ENCODE data around the gene HSD17B11. TPM values are rescaled to one million over a fixed set of nuclear protein-coding genes. Genes with fewer than 3 reads are reported as not detected.
"Not testable (repeated sequence)": the region's sequence is repeated elsewhere in the genome, so short reads cannot be mapped to it uniquely, and the experiment has no call there.

Gene HSD17B11
- total RNA-seq, 1 donor from 2014 or later, result 13.0 TPM

DNA sequence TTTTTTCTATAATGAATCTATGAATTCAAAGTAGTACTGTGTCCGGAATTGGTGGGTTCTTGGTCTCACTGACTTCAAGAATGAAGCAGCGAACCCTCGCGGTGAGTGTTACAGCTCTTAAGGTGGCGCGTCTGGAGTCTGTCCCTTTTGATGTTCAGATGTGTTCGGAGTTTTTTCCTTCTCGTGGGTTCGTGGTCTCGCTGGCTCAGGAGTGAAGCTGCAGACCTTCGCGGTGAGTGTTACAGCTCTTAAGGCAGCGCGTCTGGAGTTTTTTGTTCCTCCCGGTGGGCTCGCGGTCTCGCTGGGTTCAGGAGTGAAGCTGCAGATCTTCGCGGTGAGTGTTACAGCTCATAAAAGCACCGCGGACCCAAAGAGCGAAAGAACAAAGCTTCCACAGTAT is 4.1 kb upstream of the HSD17B11 start:
- H3K27me3 Mint-ChIP-seq, result peaks cover 12% of the 10 kb centered on the region
- intact Hi-C loops (cut with micrococcal nuclease); H3K27ac Mint-ChIP-seq; H3K4me3 Mint-ChIP-seq; H3K4me1 Mint-ChIP-seq; DNase-seq; H3K9me3 Mint-ChIP-seq; H3K36me3 Mint-ChIP-seq (ENCODE audit: low read depth): not testable (repeated sequence)

- peaks cover 27% of the 10 kb centered on the region for H3K4me1 Mint-ChIP-seq
- peaks cover 11% of the 10 kb centered on the region for H3K36me3 Mint-ChIP-seq (ENCODE audit: low read depth)
- no peak for DNase-seq
- no peak overlapping the region for H3K27ac Mint-ChIP-seq
- no peaks in the 10 kb centered on the region for H3K9me3 Mint-ChIP-seq
- peaks cover 8% of the 10 kb centered on the region for H3K27me3 Mint-ChIP-seq
- H3K4me3 Mint-ChIP-seq, result no peak overlapping the region
- intact Hi-C loops (cut with micrococcal nuclease), result no loop called here
Measured at GRCh38 chr4:87392183-87392582, 1.2 kb upstream of the HSD17B11 start.

DNA sequence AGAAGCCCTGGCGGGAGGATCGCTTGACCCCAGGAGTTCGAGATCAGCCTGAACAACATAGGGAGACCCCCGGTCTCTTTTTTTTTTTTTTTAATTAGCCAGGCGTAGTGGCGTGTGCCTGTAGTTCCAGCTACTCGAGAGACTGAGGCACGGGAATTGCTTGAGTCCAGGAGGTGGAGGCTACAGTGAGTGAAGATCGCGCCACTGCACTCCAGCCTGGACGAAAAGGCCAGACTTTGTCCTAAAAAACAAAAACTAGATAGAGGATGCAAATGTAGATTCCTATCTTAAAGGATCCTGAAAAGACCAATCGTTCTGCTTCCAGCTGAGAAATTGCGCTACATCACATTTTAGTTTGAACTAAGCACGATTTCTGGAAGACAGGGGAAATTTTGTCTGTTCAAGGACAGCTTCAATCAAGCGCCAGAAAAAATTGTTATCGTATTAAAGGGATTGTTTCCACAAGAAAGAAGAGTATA is 627 bp upstream of the HSD17B11 start:
- Mint-ChIP-seq H3K27ac (peak overlapping the region; percentile 88), H3K9me3 (no peaks in the 10 kb centered on the region), H3K27me3 (peaks cover 8% of the 10 kb centered on the region), H3K36me3 (ENCODE audit: low read depth) (peaks cover 11% of the 10 kb centered on the region), H3K4me1 (peaks cover 27% of the 10 kb centered on the region), H3K4me3 (peak overlapping the region; percentile 93)
- DNase-seq, result no peak
- intact Hi-C loops (cut with micrococcal nuclease), result loop anchor here (1.0 kb wide), 1 partner anchor 31 kb away; the partner anchor contains the start of gene NUDT9

DNA sequence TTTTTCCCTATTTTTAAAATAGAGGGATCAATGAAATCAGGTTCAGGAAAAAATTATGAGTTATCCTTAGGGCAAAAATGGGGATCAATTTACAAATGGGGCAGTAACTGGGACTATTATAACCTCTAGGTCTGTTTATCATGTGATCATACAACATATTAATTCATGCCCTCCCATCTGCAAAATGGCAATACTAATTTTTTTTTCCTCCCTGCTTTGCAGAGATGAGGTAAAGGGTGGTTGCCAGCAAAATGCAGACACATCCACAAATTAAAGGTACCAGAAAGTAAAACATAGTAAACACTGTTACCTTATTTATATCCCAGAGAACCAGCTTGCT is 467 bp downstream of the HSD17B11 start:
- Mint-ChIP-seq H3K4me3 (peak overlapping the region; percentile 93), H3K27me3 (peaks cover 8% of the 10 kb centered on the region), H3K4me1 (peaks cover 27% of the 10 kb centered on the region), H3K9me3 (no peaks in the 10 kb centered on the region), H3K36me3 (ENCODE audit: low read depth) (peaks cover 11% of the 10 kb centered on the region), H3K27ac (peak overlapping the region; percentile 88)
- intact Hi-C loops (cut with micrococcal nuclease), result no loop called here
- no peak for DNase-seq

DNA sequence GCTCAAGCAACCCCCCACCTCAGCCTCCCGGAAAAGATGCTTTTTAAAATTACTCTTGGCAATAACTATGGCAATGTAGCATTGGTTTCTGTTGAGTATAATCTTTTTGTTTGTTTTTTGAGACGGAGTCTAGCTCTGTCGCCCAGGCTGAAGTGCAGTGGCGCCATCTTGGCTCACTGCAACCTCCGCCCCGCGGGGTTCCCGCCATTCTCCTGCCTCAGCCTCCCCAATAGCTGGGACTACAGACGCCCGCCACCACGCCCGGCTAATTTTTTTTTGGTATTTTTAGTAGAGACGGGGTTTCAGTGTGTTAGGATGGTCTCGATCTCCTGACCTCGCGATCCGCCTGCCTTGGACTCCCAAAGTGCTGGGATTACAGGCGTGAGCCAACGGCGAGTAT is 933 bp downstream of the HSD17B11 start:
- H3K27me3 Mint-ChIP-seq; intact Hi-C loops (cut with micrococcal nuclease): not testable (repeated sequence)

DNA sequence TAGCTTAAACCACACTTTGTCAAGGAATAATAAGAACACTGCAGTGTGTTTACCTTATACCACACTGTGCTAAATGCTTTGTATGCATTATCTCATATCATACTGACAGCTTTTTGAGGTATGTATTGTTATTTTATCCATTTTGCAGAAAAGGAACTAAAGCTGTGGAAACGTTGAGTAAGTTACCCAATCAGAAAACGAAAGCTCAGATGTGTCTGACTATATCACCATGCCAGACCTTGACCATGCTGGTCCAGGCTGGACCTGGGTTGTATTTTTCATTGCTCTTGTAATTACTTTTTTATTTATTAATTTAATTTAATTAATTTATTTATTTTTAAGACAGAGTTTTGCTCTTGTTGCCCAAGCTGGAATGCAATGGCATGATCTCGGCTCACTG is 2.1 kb downstream of the HSD17B11 start:
- Mint-ChIP-seq H3K36me3 (ENCODE audit: low read depth) (peaks cover 14% of the 10 kb centered on the region), H3K9me3 (no peaks in the 10 kb centered on the region), H3K27ac (no peak overlapping the region), H3K4me1 (peaks cover 28% of the 10 kb centered on the region), H3K27me3 (peaks cover 4% of the 10 kb centered on the region), H3K4me3 (peak overlapping the region; percentile 93)
- DNase-seq, result no peak
- intact Hi-C loops (cut with micrococcal nuclease), result no loop called here

More for the DNA sequence above, 933 bp downstream of the HSD17B11 start:
- peak; percentile 61 for DNase-seq
- Mint-ChIP-seq H3K36me3 (ENCODE audit: low read depth) (peaks cover 13% of the 10 kb centered on the region), H3K4me3 (peak overlapping the region; percentile 93), H3K4me1 (peaks cover 29% of the 10 kb centered on the region), H3K27ac (peak overlapping the region; percentile 88)
- not testable (repeated sequence) for H3K9me3 Mint-ChIP-seq

GRCh38 chr4:87387237-87387636 is 3.8 kb downstream of the HSD17B11 start:
- no peak for DNase-seq
- Mint-ChIP-seq H3K9me3 (no peaks in the 10 kb centered on the region), H3K27ac (no peak overlapping the region), H3K27me3 (peaks cover 2% of the 10 kb centered on the region), H3K4me1 (peaks cover 28% of the 10 kb centered on the region), H3K36me3 (ENCODE audit: low read depth) (peaks cover 14% of the 10 kb centered on the region), H3K4me3 (no peak overlapping the region)
- intact Hi-C loops (cut with micrococcal nuclease), result no loop called here

DNA sequence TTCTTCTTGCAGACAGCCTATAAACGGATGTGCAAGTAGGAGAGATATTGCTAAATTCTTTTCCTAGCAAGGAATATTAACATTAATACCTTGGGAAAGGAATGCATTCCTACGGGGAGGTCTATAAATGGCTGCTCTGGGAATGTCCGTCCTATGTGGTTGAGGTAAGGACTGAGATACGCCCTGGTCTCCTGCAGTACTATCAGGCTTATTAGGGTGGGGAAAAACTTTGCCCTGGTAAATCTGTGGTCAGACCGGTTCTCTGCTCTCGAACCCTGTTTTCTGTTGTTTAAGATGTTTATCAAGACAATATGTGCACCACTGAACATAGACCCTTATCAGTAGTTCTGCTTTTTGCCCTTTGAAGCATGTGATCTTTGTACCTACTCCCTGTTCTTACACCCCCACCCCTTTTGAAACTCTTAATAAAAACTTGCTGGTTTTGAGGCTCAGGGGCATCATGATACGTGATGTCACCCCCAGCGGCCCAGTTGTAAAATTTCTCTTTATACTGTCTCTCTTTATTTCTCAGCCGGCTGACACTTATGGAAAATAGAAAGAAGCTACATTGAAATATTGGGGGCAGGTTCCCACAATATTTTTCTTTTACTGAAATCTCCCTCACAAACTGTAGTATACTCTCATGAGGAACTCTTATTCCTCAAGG is 6.4 kb downstream of the HSD17B11 start:
- Mint-ChIP-seq H3K36me3 (ENCODE audit: low read depth) (peaks cover 19% of the 10 kb centered on the region), H3K4me1 (peaks cover 18% of the 10 kb centered on the region)
- H3K9me3 Mint-ChIP-seq; H3K4me3 Mint-ChIP-seq; H3K27ac Mint-ChIP-seq; DNase-seq; intact Hi-C loops (cut with micrococcal nuclease); H3K27me3 Mint-ChIP-seq: not testable (repeated sequence)

DNA sequence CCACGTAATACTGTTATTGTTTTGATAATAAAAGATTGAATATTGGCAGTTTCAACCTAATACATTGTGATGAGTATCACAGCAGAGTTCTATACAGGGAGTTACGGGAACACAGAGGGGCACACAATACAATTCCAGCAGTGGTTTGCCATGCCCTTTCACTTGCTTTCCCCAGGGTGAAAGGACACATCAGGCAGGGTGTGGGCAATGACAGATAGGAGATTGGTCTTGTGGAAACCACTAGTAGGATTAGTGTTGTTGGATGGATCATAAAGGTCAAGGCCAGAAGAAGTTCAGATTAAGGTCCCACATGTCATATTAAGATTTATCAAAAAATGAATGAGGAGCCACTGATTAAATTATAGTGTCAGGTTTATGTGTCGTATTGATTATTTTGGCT is 8.1 kb downstream of the HSD17B11 start:
- DNase-seq, result no peak
- H3K9me3 Mint-ChIP-seq, result no peaks in the 10 kb centered on the region
- peaks cover 11% of the 10 kb centered on the region for H3K36me3 Mint-ChIP-seq (ENCODE audit: low read depth)
- intact Hi-C loops (cut with micrococcal nuclease), result no loop called here
- H3K4me3 Mint-ChIP-seq, result no peak overlapping the region
- H3K4me1 Mint-ChIP-seq, result peaks cover 6% of the 10 kb centered on the region
- no peaks in the 10 kb centered on the region for H3K27me3 Mint-ChIP-seq
- no peak overlapping the region for H3K27ac Mint-ChIP-seq

DNA sequence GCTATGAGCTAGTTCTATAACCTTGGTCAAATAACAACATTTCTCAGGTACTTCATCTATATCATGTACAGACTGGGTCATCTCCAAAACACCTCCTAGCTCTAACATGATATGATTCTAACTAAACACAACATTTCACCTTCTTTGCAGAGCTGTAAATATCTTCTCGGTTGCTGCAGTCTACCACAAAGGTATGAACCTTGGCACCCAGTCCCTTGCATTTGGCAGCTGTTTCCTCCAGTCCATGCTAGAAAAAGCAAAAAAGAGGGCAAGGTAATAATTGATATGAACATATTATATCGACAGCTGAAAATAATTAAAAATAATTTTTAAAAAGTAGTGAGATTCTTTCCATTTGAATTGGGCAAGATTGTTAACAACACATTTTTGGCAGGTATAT is 8.9 kb downstream of the HSD17B11 start:
- H3K9me3 Mint-ChIP-seq, result no peaks in the 10 kb centered on the region
- peaks cover 3% of the 10 kb centered on the region for H3K4me1 Mint-ChIP-seq
- DNase-seq, result no peak
- H3K27ac Mint-ChIP-seq, result no peak overlapping the region
- peaks cover 9% of the 10 kb centered on the region for H3K36me3 Mint-ChIP-seq (ENCODE audit: low read depth)
- no peak overlapping the region for H3K4me3 Mint-ChIP-seq
- intact Hi-C loops (cut with micrococcal nuclease), result no loop called here
- H3K27me3 Mint-ChIP-seq, result no peaks in the 10 kb centered on the region

GRCh38 chr4:87377816-87378215 is 13.2 kb downstream of the HSD17B11 start:
- intact Hi-C loops (cut with micrococcal nuclease), result loop anchor here (10.0 kb wide), 1 partner anchor 467 kb away; no protein-coding TSS in a partner anchor
- H3K4me3 Mint-ChIP-seq, result no peak overlapping the region
- H3K9me3 Mint-ChIP-seq, result no peaks in the 10 kb centered on the region

GRCh38 chr4:87375719-87376291 is 15.2 kb downstream of the HSD17B11 start:
- H3K27ac Mint-ChIP-seq, result no peak overlapping the region
- H3K4me3 Mint-ChIP-seq, result no peak overlapping the region
- H3K4me1 Mint-ChIP-seq, result no peaks in the 10 kb centered on the region
- intact Hi-C loops (cut with micrococcal nuclease), result loop anchor here (1.0 to 10.0 kb wide), 2 partner anchors 89 to 469 kb away; no protein-coding TSS in a partner anchor
- no peaks in the 10 kb centered on the region for H3K27me3 Mint-ChIP-seq
- peaks cover 11% of the 10 kb centered on the region for H3K36me3 Mint-ChIP-seq (ENCODE audit: low read depth)
- peak; percentile 62 for DNase-seq
- no peaks in the 10 kb centered on the region for H3K9me3 Mint-ChIP-seq

More at GRCh38 chr4:87377816-87378215, 13.2 kb downstream of the HSD17B11 start:
- no peak overlapping the region for H3K27ac Mint-ChIP-seq
- H3K36me3 Mint-ChIP-seq (ENCODE audit: low read depth), result peaks cover 7% of the 10 kb centered on the region
- no peaks in the 10 kb centered on the region for H3K4me1 Mint-ChIP-seq
- H3K27me3 Mint-ChIP-seq, result no peaks in the 10 kb centered on the region
- no peak for DNase-seq

DNA sequence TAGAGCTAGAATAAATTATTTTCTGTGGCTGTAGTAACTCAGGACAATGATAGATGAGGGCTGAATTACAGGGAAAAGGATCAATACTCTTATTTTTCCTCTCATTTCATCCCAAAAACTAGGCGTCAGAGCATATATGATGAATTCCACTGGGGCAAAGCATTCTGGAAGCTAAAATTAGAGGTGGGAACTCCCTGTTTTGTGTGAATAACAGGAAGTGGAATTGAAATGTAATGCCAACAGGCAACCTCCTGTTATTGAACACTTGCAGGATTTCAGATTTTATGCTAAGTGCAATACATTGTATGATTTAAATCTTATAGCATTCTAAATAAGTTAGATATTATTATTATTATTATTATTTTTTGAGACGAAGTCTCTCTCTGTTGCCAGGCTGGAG is 20.9 kb downstream of the HSD17B11 start:
- H3K27me3 Mint-ChIP-seq, result no peaks in the 10 kb centered on the region
- no peak overlapping the region for H3K27ac Mint-ChIP-seq
- peak; percentile 12 for DNase-seq
- peaks cover 2% of the 10 kb centered on the region for H3K4me1 Mint-ChIP-seq
- intact Hi-C loops (cut with micrococcal nuclease), result loop anchor here (10.0 kb wide), 1 partner anchor 475 kb away; no protein-coding TSS in a partner anchor
- H3K4me3 Mint-ChIP-seq, result no peak overlapping the region
- no peaks in the 10 kb centered on the region for H3K9me3 Mint-ChIP-seq
- peaks cover 19% of the 10 kb centered on the region for H3K36me3 Mint-ChIP-seq (ENCODE audit: low read depth)

GRCh38 chr4:87366521-87367162 is 24.3 kb downstream of the HSD17B11 start:
- no peak overlapping the region for H3K27ac Mint-ChIP-seq
- intact Hi-C loops (cut with micrococcal nuclease), result no loop called here
- no peak for DNase-seq
- H3K4me3 Mint-ChIP-seq, result no peak overlapping the region
- peaks cover 18% of the 10 kb centered on the region for H3K36me3 Mint-ChIP-seq (ENCODE audit: low read depth)
- H3K27me3 Mint-ChIP-seq, result no peaks in the 10 kb centered on the region
- peaks cover 2% of the 10 kb centered on the region for H3K4me1 Mint-ChIP-seq
- H3K9me3 Mint-ChIP-seq, result no peaks in the 10 kb centered on the region
